ENCODE results near the gene PIGM.

The PIGM gene

DNA sequence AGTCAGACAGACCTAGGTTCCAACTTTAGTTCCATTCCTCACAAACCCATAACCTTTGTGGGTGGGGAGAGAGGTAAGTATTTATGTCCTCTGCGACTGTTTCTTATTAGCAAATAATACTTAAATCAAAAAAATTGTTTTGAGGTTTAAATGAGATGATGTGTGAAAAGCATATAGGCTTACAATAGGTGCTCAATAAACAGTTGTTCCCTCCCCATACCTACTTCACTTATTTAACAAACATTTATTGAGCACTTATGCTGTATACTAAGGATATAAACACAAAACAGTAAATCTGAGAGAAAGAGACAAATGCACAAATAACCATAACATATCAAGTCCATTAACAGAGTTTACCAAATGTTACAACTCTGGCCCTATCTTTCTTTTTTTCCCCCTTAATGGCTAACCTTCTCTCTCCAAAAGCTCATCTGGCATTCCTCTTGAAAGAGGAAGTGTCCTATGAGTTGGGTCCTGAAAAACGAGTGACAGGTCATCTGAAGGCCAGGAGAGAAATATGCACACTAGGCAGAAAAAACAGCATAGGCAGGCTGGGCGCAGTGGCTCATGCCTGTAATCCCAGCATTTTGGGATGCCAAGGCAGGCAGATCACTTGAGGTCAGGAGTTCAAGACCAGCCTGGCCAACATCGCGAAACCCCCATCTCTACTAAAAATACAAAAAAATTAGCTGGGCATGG is 10.3 kb downstream of the PIGM start:
- DNase-seq: no peak

DNA sequence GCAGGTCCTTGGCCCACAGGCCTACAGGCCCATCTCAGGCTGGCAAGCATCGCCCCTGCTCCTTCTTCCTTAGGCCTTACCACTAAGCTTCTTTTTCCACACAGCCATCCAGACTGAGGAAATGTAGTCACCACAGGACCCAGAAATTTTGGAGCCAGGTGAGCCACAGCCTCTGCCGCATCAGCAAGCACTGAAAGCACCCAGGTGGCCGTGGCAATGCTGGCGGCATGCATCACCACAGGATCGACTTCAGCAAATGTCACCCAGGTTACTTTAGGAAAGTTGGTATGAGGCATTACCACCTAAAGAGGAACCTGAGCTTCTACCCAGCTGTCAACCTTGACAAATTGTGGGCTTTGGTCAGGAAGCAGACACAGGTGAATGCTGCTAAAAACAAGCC is 11.6 kb downstream of the PIGM start:
- DNase-seq: no peak

DNA sequence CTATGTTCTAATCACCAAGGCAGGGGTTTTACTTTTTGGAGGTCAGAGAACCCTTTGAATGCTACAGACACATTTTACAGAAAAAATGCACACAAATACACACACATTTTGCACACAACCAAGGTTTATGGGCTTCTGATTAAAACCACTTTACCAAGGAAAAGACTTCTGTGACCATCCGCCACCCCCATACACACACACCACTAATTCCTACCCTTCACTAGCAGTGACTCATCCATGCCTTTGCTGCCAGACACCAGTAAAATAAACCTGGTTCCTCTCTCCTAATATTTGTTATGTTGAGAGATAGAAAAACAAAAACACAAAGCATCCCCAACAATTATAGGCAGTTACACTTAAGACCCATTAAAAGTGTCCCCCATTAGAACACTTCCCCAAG is 12.9 kb downstream of the PIGM start:
- DNase-seq: no peak

DNA sequence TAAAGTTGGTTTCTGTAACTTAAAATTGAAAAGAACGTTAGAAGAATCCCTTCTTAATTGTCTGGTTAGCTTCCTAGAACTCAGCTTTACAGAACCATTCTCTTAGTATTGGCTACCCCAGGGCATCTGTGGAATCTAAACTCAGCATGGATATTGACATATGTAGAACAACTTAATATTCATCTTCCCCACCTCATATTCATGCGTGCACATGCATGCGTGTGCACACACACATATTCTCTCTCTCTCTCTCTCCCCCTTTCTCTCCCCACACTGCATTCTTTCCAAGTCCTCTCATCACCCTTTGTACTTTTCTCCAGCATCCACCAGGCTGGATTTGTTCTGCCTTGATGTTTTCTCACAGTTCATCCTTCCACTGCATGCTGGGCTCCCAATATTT is 13.4 kb downstream of the PIGM start:
- no peak for DNase-seq

DNA sequence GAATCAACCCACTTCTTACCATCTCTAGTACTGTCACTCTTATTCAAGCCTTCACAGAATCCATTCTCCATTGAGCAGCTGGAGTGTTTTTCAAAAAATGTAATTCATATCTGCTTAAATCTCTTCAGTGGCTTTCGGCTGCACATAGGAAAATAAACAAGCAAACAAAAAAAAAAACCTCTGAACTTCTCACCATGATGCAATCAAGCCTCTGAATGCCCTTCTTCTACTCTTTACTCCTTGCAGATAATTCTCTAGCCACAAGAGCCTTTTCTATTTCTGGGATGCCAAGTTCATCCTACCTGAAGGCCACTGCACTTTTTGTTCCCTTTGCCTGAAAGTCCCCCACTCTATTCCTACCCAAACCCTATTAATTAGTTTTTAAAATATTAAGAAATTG is 14.2 kb downstream of the PIGM start:
- DNase-seq: no peak

DNA sequence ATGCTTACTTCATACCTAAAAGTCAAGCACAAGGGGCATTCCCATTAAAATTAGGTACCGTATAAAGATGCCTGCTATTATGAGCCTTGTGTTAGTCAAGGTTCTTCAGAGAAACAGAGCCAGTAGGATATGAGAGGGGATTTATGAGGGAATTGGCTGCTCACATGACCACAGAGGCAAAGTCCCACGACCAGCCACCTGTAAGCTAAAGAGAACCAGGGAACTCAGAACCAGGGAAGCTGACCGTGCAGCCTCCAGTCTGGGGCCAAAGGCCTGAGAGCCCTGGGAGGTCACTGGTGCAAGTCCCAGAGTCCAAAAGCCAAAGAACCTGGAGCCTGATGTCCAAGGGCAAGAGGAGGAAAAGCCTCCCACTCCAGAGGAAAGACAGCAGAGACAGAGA is 20.0 kb downstream of the PIGM start:
- no peak for DNase-seq

DNA sequence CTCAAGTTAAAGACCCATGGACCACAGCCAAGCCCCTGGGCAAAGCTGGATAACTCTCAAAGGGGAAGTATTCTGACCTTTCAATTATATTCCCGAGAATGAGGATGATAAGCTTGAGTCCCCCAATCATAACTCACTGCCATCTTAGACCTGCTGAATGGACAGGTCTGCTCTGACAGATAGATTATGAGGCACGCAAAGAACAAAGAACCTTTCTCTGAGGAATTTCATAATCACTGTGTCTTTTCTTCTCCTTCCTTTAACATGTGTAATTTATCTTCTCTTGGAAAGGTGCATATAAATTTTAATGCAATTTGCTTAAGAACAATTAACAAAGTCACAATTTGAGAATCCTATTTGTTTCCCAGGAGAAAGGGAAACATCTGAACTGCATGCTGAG is 22.0 kb downstream of the PIGM start:
- DNase-seq: no peak

DNA sequence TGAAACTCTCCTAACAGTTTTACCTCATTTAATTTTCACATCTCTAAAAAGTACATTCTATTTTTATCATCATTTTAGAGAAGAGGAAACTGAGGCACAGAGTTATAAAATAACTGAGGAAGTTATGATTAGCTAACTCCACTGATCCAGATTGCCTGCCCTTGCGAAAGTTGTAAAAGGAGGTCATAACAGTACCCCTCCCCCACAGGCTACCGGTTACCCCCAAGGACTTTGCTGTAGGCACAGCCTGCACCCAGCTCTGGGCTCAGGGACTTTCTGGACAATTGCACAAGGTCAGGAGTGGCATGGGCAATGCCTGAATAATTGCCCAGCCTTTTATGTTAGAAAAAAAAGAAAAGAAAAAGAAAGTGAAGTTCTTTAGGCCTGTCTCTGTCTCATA is 22.7 kb downstream of the PIGM start:
- no peak for DNase-seq

DNA sequence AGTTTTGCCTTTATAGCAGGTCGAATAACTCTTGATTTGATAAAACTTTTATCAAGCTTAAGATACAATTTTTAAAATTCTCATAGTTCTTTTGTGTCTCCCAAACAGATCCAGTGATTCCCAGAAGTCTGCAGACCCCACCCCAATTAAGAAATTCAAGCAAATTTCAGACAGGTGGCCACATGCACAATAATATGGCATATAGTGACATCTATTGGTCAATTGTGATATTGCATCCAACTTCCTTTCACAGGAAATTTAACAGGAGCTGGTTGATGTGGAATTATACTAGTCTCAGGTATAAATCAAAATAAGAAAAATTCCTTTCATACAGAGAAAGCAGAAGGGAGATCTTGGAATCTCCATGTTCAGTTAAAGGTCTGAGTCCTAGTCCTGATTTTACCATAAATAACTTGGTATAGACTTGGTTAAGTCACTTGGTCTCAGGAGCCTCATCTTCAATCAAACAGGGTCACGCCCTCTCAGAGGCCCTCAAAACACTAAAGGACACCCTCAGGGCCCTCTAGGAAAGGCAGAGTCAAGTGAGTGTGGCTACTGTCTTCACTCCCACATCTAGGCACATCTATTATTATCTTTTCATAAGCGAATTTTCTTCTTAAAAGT is 24.1 kb downstream of the PIGM start:
- DNase-seq: peak; percentile 29

DNA sequence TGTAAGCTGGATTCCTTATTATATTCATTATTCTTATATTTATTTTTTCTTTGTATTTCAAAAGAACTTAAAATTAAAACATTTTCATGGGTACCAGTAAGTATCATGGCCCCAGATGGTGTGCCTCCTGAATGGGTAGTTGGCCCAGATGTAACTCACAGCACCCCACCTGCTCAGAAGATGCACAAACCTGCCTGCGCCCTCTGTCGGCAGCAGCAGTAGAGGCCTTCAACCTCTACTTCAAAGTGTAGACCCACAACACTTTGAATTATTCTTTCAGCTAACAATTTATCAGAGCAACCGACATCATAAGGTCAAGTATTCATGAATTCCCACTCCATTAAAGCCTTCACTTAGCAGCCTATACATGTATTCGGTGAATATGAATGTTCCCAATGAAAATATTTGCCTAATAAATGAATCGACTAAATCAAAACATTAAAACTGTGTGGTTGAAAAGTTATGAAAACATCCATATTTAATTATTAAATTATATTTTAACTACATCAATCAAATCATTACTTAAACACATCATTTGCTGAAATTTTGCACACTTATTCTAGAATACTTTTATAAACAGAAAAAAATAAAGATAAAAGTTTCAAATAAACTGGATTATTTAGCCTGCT is 25.4 kb downstream of the PIGM start:
- peak; percentile 62 for DNase-seq

DNA sequence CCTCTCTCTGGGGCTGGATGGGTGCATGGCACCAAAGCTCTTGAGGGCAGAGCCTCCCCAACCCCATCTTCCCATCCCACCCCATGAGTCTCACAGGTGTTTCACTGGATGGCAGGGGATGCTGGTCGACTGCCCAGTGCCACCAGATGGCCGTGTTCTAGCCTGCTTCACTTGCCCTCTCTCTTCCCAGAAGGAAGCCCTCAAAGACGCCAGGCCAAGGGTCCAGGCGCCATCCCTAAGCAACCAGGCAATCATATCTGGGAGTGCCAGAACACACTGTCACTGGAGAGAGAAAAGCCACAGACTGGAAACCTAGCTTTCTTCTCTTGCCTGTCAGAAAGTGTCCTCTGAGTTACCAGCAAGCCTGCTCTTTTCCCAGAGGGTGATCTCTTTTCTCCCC is 26.7 kb downstream of the PIGM start:
- no peak for DNase-seq

DNA sequence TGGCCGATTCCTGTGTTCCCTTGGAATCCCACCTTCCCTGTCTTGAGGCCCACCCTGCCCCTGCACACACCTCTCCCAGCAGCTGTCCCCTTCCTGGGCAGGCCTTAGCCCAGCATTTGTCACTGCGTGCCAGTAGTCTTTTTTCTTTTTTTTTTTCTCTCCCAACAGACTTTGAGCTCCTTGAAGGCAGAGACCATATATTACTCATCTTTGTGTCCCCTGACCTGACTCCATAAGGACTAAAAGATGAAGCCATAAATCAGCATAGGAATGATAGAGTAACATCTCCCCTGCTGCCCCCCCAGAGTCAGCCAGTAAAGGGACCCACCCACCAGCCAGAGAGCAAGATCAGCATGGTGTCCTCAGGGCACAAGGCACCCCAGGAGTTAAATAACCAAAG is 27.4 kb downstream of the PIGM start:
- no peak for DNase-seq

DNA sequence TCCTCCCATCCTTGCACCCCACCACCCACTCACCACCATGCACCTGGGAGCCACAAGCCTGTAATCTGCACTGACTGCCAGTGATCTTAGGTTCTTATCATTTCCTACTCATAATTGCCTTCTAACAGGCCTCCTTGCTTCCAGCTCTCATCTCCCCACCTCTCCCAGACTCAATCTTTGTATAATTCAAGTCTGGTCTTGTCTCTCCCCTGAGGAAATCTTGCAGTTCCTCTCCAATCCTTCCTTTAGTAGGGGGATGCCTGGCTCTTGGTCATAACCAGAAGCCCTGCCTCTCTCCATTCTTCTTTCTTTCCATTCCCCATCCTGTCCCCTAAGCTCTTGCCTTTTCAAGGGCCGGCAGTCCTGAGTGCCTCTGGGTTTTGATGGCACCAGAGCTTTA is 27.8 kb downstream of the PIGM start:
- DNase-seq: no peak

DNA sequence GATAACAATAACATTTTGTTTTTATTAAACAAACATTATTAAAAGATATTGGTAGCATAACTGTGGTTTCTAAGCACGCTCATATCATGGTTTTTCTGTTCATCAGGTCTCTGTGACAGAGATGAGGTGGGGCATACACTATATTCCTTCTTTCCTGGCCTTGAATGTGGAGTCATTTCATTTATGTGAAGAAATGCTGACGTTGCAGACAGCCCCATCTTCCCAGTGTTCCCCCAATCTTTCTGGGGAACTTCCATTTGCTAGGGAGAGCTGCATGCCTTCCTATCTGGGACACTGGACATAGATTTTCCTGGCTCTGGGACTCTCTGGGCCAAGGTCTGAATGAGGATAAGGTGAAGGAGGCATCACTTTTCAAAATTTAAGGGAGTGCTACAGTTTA is 30.4 kb downstream of the PIGM start:
- no peak for DNase-seq

DNA sequence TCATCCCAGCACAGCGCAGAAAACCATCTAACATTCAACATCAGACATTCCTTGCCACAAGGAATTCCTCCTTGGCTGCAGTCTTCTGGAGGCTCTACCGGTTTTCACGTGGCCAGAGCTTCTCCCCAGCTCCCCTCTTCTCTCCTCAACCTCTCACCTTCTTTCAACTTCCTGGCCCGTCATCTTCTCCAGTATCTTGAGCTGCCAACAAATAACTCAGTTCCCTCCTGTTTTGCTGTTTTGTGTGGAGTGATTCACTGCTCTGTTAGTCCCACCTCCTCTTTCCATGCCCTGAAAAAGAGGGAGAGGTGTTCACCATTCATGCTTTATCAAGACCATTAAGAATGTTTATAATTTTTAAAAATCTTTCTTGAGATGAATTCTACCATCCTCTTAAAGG is 32.6 kb downstream of the PIGM start:
- DNase-seq: no peak

DNA sequence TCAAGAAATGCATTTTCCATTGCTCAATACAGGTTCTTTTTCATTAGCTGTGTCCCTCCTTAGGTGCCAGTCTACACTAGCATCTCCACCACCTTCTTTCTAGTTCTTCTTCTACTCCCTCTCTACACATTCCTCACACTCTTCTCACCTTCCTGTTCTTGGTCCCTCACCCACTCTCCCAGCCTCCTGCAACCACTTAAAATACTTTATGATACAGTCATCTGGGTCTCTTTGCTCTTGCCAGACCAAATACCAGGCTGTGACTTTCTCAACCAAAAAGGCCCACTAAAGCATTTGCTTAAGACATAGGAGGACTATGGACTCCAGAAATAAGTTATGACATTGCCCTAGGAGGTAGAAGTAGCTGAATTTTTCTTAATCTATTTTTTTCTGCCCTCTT is 35.1 kb downstream of the PIGM start:
- no peak for DNase-seq

DNA sequence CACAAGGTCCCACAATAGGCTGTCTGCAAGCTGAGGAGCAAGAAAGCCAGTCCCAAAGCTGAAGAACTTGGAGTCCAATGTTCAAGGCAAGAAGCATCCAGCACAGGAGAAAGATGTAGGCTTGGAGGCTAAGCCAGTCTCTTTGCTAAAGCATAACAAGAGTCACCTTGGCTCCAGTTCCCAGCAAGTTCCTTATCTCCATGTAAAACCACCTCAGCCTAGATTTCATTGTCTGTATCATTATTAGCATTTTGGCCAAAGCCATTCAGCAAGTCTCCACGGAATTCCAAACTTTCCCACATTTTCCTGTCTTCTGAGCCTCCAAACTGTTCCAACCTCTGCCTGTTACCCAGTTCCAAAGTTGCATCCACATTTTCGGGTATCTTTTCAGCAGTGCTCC is 36.9 kb downstream of the PIGM start:
- DNase-seq: no peak

DNA sequence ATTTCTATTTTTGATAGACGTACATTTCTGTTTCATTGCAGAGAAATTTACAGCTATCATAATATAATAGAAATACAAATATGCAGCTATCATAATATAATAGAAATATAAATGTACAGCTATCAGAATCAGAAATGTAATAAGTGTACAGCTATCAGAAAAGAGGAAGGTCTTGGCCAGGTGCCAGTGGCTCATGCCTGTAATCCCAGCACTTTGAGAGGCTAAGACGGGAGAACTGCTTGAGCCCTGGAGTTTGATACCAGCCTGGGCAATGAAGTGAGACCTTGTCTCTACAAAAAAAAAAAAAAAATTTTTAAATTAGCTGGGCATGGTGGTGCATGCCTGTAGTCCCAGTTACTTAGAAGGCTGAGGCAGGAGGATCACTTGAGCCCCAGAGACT is 37.9 kb downstream of the PIGM start:
- DNase-seq: no peak

DNA sequence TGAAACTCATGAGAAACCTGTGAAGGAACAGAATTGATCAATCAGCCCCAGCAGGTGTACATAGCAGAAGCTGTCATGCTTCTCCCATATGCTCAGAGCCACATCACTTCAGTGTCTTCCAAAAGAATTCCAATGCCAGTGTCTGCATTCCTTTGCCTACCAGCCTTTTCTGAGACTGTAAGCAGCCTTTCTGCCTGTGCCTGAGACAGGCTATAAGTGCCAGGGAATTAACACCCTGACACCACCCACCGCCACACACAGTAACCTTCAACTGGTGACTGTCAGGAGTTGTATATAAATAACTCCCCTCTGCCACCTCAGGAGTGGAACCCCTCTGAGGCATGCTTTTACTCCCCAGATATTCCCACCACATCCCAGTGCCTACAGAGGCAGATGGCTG is 39.6 kb downstream of the PIGM start:
- DNase-seq: no peak

DNA sequence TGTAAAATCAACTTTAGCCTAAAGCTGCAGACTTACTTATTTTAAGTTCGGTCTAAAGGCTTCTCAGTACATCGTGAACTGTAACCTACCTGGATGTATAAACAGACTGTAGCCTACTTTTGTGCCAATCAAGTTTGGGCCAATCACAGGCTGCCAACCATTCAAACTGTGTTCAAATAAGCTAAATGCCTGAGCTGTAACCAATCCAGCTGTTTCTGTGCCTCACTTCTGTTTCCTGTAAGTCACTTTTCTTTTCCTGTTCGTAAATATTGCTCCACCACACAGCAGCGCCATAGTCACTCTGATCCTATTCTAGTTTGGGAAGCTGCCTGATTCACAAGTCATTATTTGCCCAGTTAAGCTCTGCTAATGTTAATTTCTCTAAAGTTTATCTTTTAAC is 40.3 kb downstream of the PIGM start:
- no peak for DNase-seq

DNA sequence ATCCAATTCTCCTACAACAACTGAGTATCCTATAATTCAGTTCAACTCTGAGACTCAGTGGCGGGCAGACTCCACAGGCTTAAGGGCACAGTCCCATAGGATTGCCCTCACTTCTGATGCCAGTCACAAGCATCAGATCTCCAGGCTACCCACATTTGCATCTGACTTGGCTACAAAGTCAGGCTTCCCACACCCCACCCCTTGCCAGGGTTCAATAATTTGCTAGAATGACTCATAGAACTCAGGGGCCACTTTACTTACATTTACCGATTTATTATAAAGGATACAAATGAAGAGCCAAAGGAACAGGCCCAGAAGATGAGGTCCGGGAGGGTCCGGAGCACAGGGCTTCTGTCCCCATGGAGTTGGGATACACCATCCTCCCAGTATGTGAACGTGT is 41.8 kb downstream of the PIGM start:
- DNase-seq: no peak

DNA sequence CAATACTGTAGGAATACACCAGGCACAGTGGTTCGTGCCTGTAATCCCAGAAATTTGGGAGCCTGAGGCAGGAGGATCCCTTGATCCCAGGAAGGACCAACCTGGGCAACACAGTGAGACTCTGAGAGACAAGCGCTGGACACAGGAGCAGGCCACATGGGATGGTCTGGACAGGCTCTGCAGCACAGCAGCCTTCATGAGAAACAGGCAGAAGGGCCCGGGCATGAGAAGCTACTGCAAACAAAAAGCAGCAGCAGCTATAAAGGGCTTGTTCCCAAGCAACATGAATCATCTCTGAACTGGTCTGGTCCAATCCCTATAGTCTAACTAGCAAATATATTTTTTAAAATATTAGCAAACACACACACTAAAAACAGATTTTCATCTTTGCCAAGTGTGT is 42.2 kb downstream of the PIGM start:
- DNase-seq: no peak

DNA sequence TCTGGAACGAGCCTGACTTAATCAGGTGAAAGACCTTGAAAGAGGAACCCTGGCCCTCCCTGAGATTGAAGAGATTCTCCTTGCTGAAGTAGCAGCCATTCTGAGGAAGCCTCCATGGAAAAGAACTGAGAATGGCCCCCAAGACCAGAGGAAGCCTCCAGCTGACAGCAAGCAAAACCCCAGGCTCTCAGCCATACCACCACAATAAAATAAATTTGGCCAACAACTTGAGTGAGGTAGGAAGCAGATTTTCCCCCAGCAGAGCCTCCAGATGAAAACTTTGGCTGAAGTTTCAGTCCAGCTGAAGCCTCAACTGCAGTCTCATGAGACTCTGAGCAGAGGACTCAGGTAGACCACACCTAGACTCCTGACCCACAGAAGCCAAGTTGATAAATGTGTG is 43.8 kb downstream of the PIGM start:
- no peak for DNase-seq

DNA sequence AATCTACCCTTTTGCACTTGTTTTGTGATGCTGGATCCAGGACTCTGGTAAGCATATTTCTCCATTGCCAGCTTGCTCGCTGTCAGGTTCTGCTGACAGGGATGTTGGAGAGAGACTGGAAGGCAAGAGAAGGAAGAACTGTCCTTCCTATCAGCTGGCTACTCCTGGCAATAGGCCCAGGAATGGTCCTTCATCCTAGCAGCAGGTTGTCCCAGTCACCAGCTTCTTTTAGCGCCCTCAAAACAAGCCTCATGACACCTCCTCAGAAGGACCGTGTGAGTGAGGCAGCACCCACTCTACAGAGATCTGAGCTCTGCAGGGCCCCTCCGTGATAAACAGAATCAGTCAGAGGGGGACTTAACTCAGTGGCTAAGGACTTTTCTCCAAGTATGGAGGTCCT is 44.6 kb downstream of the PIGM start:
- DNase-seq: no peak

DNA sequence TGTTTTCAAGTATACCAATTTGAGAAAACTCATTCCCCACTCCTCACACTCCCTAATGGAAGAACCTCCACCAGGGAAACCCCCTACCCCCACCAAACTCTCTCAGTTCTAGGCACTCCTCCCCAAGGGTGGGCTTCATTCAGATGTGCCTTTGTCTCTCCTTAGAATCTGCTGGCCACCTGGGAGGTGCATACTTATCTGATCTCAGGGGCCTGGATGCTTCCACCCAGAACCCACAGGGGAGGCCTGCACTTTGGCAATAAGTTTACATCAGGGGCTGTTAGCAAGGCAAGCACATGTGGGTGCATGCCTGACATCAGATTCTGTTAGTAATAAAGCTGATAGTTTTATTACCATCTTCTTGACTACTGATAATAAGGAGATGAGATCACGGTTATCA is 45.3 kb downstream of the PIGM start:
- no peak for DNase-seq
